A549 (cell line): Measurements from ENCODE around the gene ECE1. TPM values are rescaled to one million over a fixed set of nuclear protein-coding genes. Genes with fewer than 3 reads are reported as not detected.

Source experiments
- ATAC-seq, 2 experiments: fragments of 200-7000 bp in 1 of 2; fragments of >200 bp in 1 of 2; cut with Nextera tagmentation in 1 of 2; cut with Tn5 transposase in 1 of 2; 3 replicates each; pipeline versions ENCODE4 v1.8.0 to v1.9.1; 2018 to 2020; ENCODE audit warnings: mild to moderate bottlenecking in 1 of 2, moderate library complexity in 1 of 2
- CTCF ChIA-PET: fragments of 300-600 bp; sonication (Branson Sonifier 250); formaldehyde crosslinking; extraction: SDS; loops from one replicate; lab custom pipeline; 2021; ENCODE audit warnings: antibody characterized with exemption, inconsistent platforms; lab: Yijun Ruan, JAX
- POLR2A ChIA-PET: fragments of 350-600 bp; formaldehyde crosslinking; extraction: SDS; loops from one replicate; lab custom pipeline; 2021; ENCODE audit warnings: antibody characterized with exemption, inconsistent platforms; lab: Yijun Ruan, JAX
- DNase-seq, 2 experiments: peaks; one replicate each; pipeline versions ENCODE4 v3.0.0 to v3.0.0-alpha.2; 2011 to 2016; ENCODE audit warnings: low read depth in 1 of 2, low spot score in 1 of 2
- FAIRE-seq: peaks from 2 replicates; lab custom pipeline; 2011; peaks lifted over from hg19 to GRCh38; lab: Jason Lieb, UNC
- H3K27ac ChIP-seq, 2 experiments: fragments of >200 bp; sonication (Bioruptor Twin); formaldehyde crosslinking; 3 replicates each; pipeline ENCODE4 v1.5.1; 2016 to 2017
- H3K4me1 ChIP-seq: fragments of >200 bp; sonication (Bioruptor Twin); formaldehyde crosslinking; 3 replicates; pipeline ENCODE4 v1.6.1; 2016
- H3K4me2 ChIP-seq: fragments of >200 bp; sonication (Bioruptor Twin); formaldehyde crosslinking; 3 replicates; pipeline ENCODE4 v1.6.1; 2016
- H3K4me3 ChIP-seq: fragments of >200 bp; sonication (Bioruptor Twin); formaldehyde crosslinking; 3 replicates; pipeline ENCODE4 v1.5.1; 2016
- H3K9me3 ChIP-seq: fragments of >200 bp; sonication (Bioruptor Twin); formaldehyde crosslinking; 3 replicates; pipeline ENCODE4 v1.6.1; 2016
- CHD2 ChIP-seq: fragments of 150-350 bp; IDR thresholded peaks from 2 replicates; pipeline ENCODE4 v1.6.1; 2014; ENCODE audit warnings: low read length; ENCODE audit not compliant: partially characterized antibody
- CTCF ChIP-seq: fragments of >200 bp; sonication (Bioruptor Twin); formaldehyde crosslinking; IDR thresholded peaks from 3 replicates; pipeline ENCODE4 v1.5.1; 2016
- E2F6 ChIP-seq: IDR thresholded peaks from 2 replicates; pipeline ENCODE4 v1.6.1; 2012; ENCODE audit warnings: low read depth, borderline replicate concordance
- ESRRA ChIP-seq: fragments of 150-350 bp; IDR thresholded peaks from 2 replicates; pipeline ENCODE4 v1.6.1; 2014; ENCODE audit warnings: mild to moderate bottlenecking, low read length, borderline replicate concordance
- HDAC2 ChIP-seq: fragments of 200-600 bp; sonication (generic); IDR thresholded peaks from 2 replicates; pipeline ENCODE4 v1.6.1; 2016
- HES2 ChIP-seq: fragments of >200 bp; sonication (Bioruptor Twin); formaldehyde crosslinking; IDR thresholded peaks from 2 replicates; pipeline ENCODE4 v1.6.1; 2016
- HEYL ChIP-seq: fragments of 250-450 bp; sonication (Bioruptor Pico); IDR thresholded peaks from 2 replicates; pipeline ENCODE4 v1.8.0; 2021; ENCODE audit warnings: mild to moderate bottlenecking, moderate library complexity
- HOXA7 ChIP-seq: fragments of 250-450 bp; sonication (Bioruptor Pico); IDR thresholded peaks from 2 replicates; pipeline ENCODE4 v1.5.0; 2020; ENCODE audit warnings: mild to moderate bottlenecking, moderate library complexity
- HOXB5 ChIP-seq: fragments of 250-450 bp; sonication (Bioruptor Pico); IDR thresholded peaks from 2 replicates; pipeline ENCODE4 v1.5.0; 2020; ENCODE audit warnings: mild to moderate bottlenecking, moderate library complexity
- MAZ ChIP-seq: fragments of 150-350 bp; IDR thresholded peaks from 2 replicates; pipeline ENCODE4 v1.6.1; 2014; ENCODE audit warnings: antibody characterized with exemption, low read depth, low read length, borderline replicate concordance
- NFE2L2 ChIP-seq: fragments of 150-350 bp; conservative IDR thresholded peaks from 2 replicates; pipeline ENCODE4 v1.6.1; 2014; ENCODE audit warnings: low read length
- PHF8 ChIP-seq: fragments of 200-600 bp; sonication (generic); IDR thresholded peaks from 2 replicates; pipeline ENCODE4 v1.6.1; 2016; ENCODE audit warnings: low read depth, mild to moderate bottlenecking, antibody characterized with exemption, moderate library complexity, borderline replicate concordance
- POLR2AphosphoS2 ChIP-seq: conservative IDR thresholded peaks from 2 replicates; pipeline ENCODE4 v1.6.1; 2012; ENCODE audit warnings: low read length, improper control_type of control experiment, inconsistent platforms
- RARB ChIP-seq: fragments of 250-450 bp; sonication (Bioruptor Pico); IDR thresholded peaks from 2 replicates; pipeline ENCODE4 v1.8.0; 2021; ENCODE audit warnings: mild to moderate bottlenecking, moderate library complexity
- RCOR1 ChIP-seq: fragments of 150-350 bp; IDR thresholded peaks from 2 replicates; pipeline ENCODE4 v1.6.1; 2014; ENCODE audit warnings: antibody characterized with exemption, low read length, low read depth
- RFX5 ChIP-seq: fragments of 450-650 bp; IDR thresholded peaks from 2 replicates; pipeline ENCODE4 v1.7.1; 2014; ENCODE audit warnings: antibody characterized with exemption, mild to moderate bottlenecking, moderate library complexity
- RNF2 ChIP-seq: fragments of 200-600 bp; sonication (generic); IDR thresholded peaks from 2 replicates; pipeline ENCODE4 v1.6.1; 2016; ENCODE audit warnings: low read depth, mild to moderate bottlenecking, antibody characterized with exemption, moderate library complexity, borderline replicate concordance
- SREBF2 ChIP-seq: fragments of 450-650 bp; IDR thresholded peaks from 2 replicates; pipeline ENCODE4 v1.6.1; 2014; ENCODE audit warnings: mild to moderate bottlenecking, moderate library complexity
- TFCP2L1 ChIP-seq: fragments of 250-450 bp; sonication (Bioruptor Pico); IDR thresholded peaks from 2 replicates; pipeline ENCODE4 v1.5.0; 2021; ENCODE audit warnings: mild to moderate bottlenecking
- WGBS: methylation state at CpG from one replicate; pipeline ENCODE4 v1.1.6; 2017; ENCODE audit errors: missing lambda C conversion rate; 5-methylcytosine and 5-hydroxymethylcytosine counted together
- polyA plus RNA-seq, 4 experiments: library from polyadenylated mRNA; depleted of rRNA in 3 of 4; stranded (reverse); fragments of >200 nt; fragmentation: RNase III in 1 of 4; extraction: RNeasy Plus Mini Kit Qiagen cat#74134 plus additional on column Dnase treatment in 1 of 4; gene quantifications; 2 replicates in 3 of 4; 3 replicates in 1 of 4; pipeline ENCODE4 v1.2.3, GENCODE V29; 2011 to 2017
- TF ChIP-seq, protein P1 (sequence below): fragments of 250-450 bp; sonication (Bioruptor Pico); IDR thresholded peaks from 2 replicates; pipeline ENCODE4 v1.5.0; 2020; ENCODE audit warnings: low read depth, mild to moderate bottlenecking, moderate library complexity
- TF ChIP-seq, protein P2 (sequence below): fragments of 250-450 bp; sonication (Bioruptor Pico); IDR thresholded peaks from 2 replicates; pipeline ENCODE4 v1.5.0; 2021; ENCODE audit warnings: mild to moderate bottlenecking, moderate library complexity, borderline replicate concordance
- TF ChIP-seq, protein P3 (sequence below): fragments of 450-650 bp; IDR thresholded peaks from 2 replicates; pipeline ENCODE4 v1.6.1; 2014; ENCODE audit warnings: antibody characterized with exemption

ECE1 gene
- polyA plus RNA-seq, 2 of the 4 experiments (the other 2 are of a cell fraction) = 45.7 to 86.4 TPM

DNA sequence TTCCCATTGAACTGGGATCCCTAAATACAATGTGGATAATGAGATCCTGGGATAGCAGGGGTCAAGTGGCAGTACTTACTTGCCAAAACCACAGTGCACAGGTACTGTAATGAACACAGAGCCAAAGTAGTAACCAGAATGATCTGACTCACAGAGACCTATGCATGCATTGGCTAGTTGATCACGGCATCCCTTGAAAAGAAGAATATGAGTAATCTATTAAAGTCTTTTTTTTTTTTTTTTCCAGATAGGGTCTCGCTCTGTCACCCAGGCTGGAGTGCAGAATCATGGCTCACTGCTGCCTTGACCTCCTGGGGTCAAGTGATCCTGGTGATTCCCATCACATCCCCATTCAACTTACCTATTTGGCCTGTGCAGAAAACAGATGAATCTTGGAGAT lies 84.1 kb downstream of the ECE1 start:
- no peak for FAIRE-seq

DNA sequence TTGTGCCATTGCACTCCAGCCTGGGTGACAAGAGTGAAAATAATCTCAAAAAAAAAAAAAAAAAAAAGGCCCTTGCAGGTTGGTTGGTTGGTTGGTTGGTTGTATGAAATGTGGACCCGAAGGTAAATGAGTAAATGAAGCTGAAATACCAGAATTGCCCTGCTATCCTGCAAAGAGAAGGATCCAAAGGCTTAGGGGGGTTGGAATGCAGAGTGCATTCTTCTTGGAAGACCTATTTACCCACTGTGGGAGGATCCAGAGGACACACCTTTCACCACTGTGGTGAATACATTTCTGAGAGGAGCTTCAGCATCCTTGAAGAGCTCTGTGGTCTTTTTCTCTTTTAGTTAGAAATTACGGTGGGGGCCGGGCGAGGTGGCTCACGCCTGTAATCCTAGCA lies 84.8 kb downstream of the ECE1 start:
- no peak overlapping the region for H3K4me2 ChIP-seq
- no peaks in the 10 kb centered on the region for H3K9me3 ChIP-seq
- H3K4me3 ChIP-seq = no peak overlapping the region
- WGBS = 86% methylated on average over 5 of the region's 5 CpGs
- DNase-seq = no peak
- TF ChIP-seq RNF2 = no peak
- TF ChIP-seq, all 56 proteins: peak for 0
- Histone ChIP-seq H3K4me1 (no peaks in the 10 kb centered on the region; the same call in 2 of the 3 replicates), H3K27ac (no peak overlapping the region)
- ChIA-PET POLR2A (no interaction called here), CTCF (interaction anchor here (0.6 to 1.2 kb wide), 4 partner anchors 10 to 1377 kb away, joined by 3 to 5 read pairs (median 4); no protein-coding TSS in a partner anchor)
- FAIRE-seq (no peak), ATAC-seq (no peak)

More for the DNA sequence above, 84.1 kb downstream of the ECE1 start:
- ATAC-seq (no peak), DNase-seq (no peak)
- no peak overlapping the region for H3K4me2 ChIP-seq
- ChIA-PET CTCF (interaction anchor here (0.6 to 1.2 kb wide), 4 partner anchors 11 to 1376 kb away, joined by 3 to 5 read pairs (median 4); no protein-coding TSS in a partner anchor), POLR2A (no interaction called here)
- H3K4me3 ChIP-seq = no peak overlapping the region
- WGBS = 67% methylated on average over 2 of the region's 2 CpGs
- H3K9me3 ChIP-seq = no peaks in the 10 kb centered on the region
- H3K27ac ChIP-seq = no peak overlapping the region
- no peaks in the 10 kb centered on the region for H3K4me1 ChIP-seq
- TF ChIP-seq, protein P1, sequence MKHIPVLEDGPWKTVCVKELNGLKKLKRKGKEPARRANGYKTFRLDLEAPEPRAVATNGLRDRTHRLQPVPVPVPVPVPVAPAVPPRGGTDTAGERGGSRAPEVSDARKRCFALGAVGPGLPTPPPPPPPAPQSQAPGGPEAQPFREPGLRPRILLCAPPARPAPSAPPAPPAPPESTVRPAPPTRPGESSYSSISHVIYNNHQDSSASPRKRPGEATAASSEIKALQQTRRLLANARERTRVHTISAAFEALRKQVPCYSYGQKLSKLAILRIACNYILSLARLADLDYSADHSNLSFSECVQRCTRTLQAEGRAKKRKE (CRISPR knock-in tag) = no peak
- no peak for TF ChIP-seq NFE2L2
- no peak for TF ChIP-seq CTCF
- no peak for TF ChIP-seq ESRRA
- no peak for TF ChIP-seq HOXB5 (CRISPR knock-in tag)
- TF ChIP-seq TFCP2L1 (CRISPR knock-in tag) = no peak
- no peak for TF ChIP-seq HES2
- no peak for TF ChIP-seq HOXA7
- TF ChIP-seq E2F6 = no peak
- TF ChIP-seq CHD2 = no peak
- TF ChIP-seq MAZ = no peak
- TF ChIP-seq, protein P2, sequence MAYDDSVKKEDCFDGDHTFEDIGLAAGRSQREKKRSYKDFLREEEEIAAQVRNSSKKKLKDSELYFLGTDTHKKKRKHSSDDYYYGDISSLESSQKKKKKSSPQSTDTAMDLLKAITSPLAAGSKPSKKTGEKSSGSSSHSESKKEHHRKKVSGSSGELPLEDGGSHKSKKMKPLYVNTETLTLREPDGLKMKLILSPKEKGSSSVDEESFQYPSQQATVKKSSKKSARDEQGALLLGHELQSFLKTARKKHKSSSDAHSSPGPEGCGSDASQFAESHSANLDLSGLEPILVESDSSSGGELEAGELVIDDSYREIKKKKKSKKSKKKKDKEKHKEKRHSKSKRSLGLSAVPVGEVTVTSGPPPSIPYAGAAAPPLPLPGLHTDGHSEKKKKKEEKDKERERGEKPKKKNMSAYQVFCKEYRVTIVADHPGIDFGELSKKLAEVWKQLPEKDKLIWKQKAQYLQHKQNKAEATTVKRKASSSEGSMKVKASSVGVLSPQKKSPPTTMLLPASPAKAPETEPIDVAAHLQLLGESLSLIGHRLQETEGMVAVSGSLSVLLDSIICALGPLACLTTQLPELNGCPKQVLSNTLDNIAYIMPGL (CRISPR knock-in tag) = no peak

DNA sequence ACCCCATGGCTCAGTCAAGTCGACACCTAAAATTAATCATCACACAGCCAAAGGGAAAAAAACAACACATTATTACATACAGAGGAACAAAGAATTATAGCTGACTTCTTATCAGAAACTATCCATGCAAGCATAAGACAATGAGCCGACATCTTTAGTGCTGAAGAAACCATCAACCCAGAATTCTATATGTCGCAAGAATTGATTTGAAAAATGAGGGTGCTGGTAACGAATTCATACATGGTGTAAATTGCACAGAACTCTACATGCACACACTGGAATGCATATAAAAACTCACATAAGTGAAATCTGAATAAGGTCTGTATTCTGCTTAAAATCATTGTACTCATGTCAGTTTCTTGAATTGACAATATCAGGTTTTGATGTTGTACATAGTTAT lies 88.6 kb downstream of the ECE1 start:
- no peak for FAIRE-seq
- DNase-seq = no peak
- Histone ChIP-seq H3K9me3 (no peaks in the 10 kb centered on the region), H3K4me3 (no peak overlapping the region), H3K4me1 (no peaks in the 10 kb centered on the region; the same call in 2 of the 3 replicates), H3K27ac (no peak overlapping the region), H3K4me2 (no peak overlapping the region)
- WGBS = 92% methylated on average over 4 of the region's 4 CpGs
- ChIA-PET POLR2A (no interaction called here), CTCF (interaction anchor here (2.3 kb wide), 1 partner anchor 15 kb away, joined by 9 read pairs; no protein-coding TSS in a partner anchor)
- no peak for ATAC-seq
- TF ChIP-seq RFX5 (no peak), SREBF2 (no peak), PHF8 (no peak), E2F6 (no peak), HDAC2 (no peak), HEYL (CRISPR knock-in tag) (no peak), POLR2AphosphoS2 (no peak), RARB (CRISPR knock-in tag) (no peak), RCOR1 (no peak)
- TF ChIP-seq, protein P3, sequence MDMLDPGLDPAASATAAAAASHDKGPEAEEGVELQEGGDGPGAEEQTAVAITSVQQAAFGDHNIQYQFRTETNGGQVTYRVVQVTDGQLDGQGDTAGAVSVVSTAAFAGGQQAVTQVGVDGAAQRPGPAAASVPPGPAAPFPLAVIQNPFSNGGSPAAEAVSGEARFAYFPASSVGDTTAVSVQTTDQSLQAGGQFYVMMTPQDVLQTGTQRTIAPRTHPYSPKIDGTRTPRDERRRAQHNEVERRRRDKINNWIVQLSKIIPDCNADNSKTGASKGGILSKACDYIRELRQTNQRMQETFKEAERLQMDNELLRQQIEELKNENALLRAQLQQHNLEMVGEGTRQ = no peak
